Muscle of back (tissue), 11 donors: Measurements from ENCODE around the gene ULK1. TPM values are rescaled to one million over a fixed set of nuclear protein-coding genes. Genes with fewer than 3 reads are reported as not detected.
"Not testable (repeated sequence)": the region's sequence is repeated elsewhere in the genome, so short reads cannot be mapped to it uniquely, and the experiment has no call there.

Experiments used
- DNase-seq, 3 donors: peaks; one replicate each; pipeline versions ENCODE4 v3.0.0 to v3.0.0-alpha.2; 2013
- polyA plus RNA-seq, 10 donors: library from polyadenylated mRNA; unstranded; fragments of 120-200 nt; gene quantifications; one replicate each; pipeline ENCODE4 v1.2.1, GENCODE V29; 2013; ENCODE audit not compliant: insufficient read length in 10 of 10

ULK1 gene
- polyA plus RNA-seq, 10 donors = 15.0 to 26.0 (median 18.4) TPM

DNA sequence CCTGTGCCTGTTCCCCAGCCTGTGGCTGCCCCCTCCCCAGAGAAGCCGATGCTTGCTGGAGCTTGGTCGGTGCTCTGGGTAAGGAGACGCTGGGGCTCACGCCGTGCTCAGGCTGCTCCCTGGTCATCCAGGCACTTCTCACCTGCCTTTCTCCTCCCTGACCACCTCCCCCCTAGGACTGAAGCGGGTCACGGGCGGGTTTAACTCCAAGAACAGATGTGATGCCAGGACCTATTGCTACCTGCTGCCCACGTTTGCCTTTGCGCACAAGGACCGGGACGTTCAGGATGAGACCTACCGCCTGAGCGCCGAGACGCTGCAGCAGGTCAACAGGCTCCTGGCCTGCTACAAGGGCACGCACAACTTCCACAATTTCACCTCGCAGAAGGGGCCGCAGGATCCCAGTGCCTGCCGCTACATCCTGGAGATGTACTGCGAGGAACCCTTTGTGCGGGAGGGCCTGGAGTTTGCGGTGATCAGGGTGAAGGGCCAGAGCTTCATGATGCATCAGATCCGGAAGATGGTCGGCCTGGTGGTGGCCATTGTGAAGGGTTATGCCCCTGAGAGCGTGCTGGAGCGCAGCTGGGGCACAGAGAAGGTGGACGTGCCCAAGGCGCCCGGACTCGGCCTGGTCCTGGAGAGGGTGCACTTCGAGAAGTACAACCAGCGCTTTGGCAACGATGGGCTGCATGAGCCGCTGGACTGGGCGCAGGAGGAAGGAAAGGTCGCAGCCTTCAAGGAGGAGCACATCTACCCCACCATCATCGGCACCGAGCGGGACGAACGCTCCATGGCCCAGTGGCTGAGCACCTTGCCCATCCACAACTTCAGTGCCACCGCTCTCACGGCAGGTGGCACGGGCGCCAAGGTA, 46.9 kb downstream of the ULK1 start:
- no peak for DNase-seq

GRCh38 chr12:131941987-131942341, 47.5 kb downstream of the ULK1 start:
- DNase-seq = no peak

DNA sequence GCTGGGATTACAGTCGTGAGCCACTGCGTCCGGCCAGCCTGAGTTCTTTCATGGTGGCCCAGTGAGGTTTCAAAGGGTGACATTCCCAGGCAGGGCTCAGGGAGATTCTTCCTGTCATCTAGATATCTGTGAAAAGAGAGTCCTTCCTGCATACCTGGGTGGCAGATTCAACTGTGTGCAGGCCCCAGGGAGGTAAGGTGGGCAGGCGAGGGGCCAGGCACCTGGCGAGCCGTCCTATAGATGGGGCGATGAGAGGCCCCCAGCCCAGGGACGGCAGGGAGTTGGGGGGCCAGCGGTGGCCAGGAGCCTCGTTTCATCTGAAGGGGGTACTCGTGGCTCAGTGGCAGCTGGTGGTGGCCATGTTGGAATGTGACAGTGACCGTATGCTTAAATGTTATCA, 48.2 kb downstream of the ULK1 start:
- no peak for DNase-seq

DNA sequence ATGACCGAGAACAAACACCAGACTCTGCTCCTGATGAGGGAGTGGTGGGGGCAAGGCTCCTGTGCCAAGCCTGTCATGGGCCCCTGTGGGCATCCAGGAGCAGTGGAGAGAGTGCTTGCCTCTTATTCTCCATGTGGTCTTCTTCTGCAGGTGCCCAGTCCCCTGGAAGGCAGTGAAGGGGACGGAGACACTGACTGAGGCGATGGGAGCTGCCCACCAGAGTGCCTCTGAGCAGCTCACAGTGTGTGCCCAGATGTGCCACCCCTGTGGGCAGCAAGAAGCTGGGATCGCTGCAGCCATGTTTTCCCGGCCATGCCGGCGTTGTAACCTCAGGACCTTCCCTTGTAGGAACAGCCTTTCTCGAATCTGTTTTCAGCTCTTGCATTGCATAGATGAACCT, 49.0 kb downstream of the ULK1 start:
- no peak for DNase-seq

- DNase-seq = no peak
These were observed 49.5 kb downstream of the ULK1 start for GRCh38 chr12:131943876-131944275.

- no peak for DNase-seq
These were observed 50.3 kb downstream of the ULK1 start for GRCh38 chr12:131944601-131945251.

GRCh38 chr12:131946757-131947156, 52.3 kb downstream of the ULK1 start:
- no peak for DNase-seq

- no peak for DNase-seq
These were observed 53.1 kb downstream of the ULK1 start for GRCh38 chr12:131947482-131948027.

GRCh38 chr12:131948166-131948712, 53.8 kb downstream of the ULK1 start:
- DNase-seq = no peak

DNA sequence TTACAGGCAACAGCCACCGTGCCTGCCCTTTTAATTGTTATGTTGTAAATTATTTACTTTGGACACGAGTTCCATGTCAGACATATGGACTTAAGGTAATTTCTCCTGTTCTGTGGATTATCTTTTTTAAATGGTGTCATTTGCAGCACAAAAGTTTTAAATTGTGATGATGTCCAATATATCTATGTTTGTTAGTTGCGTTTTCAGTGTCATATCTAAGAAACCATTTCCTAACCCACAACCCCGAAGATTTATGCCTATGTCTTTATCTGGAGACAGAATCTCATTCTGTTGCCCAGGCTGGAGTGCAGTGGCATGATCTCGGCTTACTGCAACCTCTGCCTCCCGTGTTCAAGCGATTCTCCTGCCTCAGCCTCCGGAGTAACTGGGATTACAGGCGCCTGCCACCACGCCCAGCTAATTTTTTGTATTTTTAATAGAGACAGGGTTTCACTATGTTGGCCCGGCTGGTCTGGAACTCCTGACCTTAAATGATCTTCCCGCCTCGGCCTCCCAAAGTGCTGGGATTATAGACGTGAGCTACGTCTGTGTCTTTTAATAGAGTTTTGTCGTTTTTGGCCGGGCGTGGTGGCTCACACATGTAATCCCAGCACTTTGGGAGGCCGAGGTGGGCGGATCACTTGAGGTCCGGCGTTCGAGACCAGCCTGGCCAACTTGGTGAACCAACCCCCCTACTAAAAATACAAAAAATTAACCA, 54.5 kb downstream of the ULK1 start:
- not testable (repeated sequence) for DNase-seq

DNA sequence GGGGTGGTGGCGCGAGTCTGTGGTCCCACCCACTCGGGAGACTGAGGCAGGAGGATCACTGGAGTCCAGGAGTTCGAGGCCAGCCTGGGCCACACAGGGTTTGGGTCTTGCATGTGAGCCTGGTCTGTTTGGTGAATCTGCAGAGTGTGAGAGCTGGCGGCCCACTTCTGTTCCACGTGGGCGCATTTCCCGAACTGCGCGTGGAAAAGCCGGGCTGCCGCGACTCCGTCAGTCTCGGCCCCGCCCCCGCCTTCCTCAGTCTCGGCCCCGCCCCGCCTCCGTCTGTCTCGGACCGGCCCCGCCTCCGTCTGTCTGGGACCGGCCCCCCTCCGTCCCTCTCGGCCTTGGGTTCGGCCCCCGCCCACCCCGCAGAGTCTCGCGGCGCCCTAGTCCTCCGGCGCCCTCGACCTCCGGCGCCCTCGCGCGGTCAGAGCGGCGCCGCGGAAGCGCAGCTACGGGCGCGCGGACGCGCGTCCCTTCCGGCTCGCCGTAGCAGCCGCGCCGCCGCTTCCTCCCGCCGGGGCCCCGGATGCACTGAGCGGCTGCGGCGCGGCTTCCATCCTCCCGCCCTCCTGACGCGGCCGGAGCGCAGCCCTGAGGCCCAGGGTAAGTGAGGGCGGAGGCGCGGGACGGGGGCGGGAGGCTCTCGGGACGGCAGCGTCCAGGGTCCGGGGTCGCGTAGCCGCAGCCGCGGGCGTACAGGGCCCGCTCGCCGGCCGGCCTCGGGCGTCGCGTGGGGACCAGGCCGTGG, 55.2 kb downstream of the ULK1 start, which contains the start of gene EP400:
EP400 (plus strand) TSS at position 512 of the 751 bp plus-strand sequence. CDS start 10,678 bp downstream, outside the sequence.
- DNase-seq = peak; percentile 93 to 97 (median 96)

DNA sequence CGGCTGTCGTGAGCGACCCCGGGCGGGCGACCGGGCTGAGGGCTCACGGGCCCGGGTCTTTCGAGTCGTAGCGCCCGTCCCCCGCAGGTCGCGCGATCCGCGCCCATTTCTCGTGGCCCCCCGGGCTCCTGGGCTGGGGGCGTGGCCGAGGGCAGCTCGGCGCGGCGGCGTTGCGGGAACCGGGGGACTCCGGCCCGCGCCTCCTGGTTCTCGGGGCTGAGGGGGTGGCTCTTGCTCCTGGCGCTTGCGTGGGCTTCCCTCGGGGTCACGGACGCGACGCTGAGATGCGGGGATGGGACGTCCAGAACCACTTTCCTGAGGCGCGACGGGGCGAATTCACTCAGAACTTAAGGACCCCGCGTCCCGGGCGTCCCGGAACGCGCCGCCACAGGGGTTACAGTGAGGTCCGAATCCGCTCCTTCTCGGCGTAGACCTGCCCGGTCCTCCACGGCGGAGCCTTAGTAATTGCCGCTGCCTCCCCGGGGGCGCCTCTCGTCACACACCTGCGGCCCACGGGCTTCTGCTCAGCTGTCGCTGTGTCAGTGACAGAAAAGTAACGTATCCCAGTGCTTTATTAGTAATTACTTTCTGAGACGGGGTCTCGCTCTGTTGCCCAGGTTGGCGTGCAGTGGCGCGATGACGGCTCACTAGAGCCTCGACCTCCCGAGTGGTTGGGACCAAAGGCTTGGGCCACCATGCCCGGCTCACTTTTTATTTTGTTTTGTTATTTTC, 55.9 kb downstream of the ULK1 start:
- peak in 1 of 3 donors; percentile 28 for DNase-seq

DNA sequence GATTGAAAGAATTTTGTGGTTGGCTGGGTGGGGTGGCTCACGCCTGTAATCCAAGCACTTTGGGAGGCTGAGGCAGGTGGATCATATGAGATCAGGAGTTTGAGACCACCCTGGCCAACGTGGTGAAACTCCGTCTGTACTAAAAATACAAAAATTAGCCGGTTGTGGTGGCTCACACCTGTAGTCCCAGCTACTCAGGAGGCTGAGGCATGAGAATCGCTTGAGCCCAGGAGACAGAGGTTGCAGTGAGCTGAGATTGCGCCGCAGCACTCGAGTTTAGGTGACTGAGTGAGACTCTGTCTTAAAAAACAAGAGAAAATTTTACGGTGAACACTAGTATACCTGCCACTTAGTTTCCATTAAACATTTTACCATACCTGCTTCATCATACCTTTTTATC, 59.4 kb downstream of the ULK1 start:
- not testable (repeated sequence) for DNase-seq

GRCh38 chr12:131954460-131954859, 60.0 kb downstream of the ULK1 start:
- not testable (repeated sequence) for DNase-seq

DNA sequence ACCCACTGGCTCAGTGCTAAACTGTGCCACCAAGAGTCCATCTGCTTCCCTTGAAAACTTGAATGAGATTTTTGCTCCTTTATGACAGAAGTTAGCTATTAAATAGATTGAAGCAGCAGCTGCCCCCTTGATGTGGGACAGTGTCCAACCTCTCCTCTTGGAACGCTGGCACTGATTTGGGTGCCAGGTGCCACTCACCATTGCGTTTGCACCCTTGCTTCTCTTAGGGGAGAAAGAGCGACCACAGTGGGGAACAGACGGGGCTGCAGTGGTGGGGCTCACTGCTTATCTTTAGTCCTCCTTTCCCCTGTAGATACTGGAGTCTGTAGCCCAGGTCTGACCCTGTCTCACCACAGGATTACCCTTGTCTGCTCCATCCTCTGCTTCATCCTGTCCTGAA, 64.7 kb downstream of the ULK1 start:
- no peak for DNase-seq

- no peak for DNase-seq
These were observed 65.5 kb downstream of the ULK1 start for GRCh38 chr12:131959641-131960589.

- not testable (repeated sequence) for DNase-seq
These were observed 66.3 kb downstream of the ULK1 start for GRCh38 chr12:131960590-131961325.

GRCh38 chr12:131961328-131961727, 66.9 kb downstream of the ULK1 start:
- not testable (repeated sequence) for DNase-seq
